Endodermal cell (in vitro differentiated cells): ENCODE data around the gene SMAD3. TPM values are rescaled to one million over a fixed set of nuclear protein-coding genes. Genes with fewer than 3 reads are reported as not detected.

Experiments used
- DNase-seq: peaks from one replicate; pipeline ENCODE4 v3.0.0-alpha.2; 2017
- H3K27ac ChIP-seq: 2 replicates; pipeline ENCODE4 v1.5.1; 2013; ENCODE audit warnings: mild to moderate bottlenecking, low read depth, low read length, moderate library complexity
- H3K27me3 ChIP-seq: 2 replicates; pipeline ENCODE4 v1.6.1; 2013; ENCODE audit warnings: mild to moderate bottlenecking, low read length, moderate library complexity; ENCODE audit not compliant: insufficient read depth, control insufficient read depth, poor library complexity, severe bottlenecking
- H3K36me3 ChIP-seq: 2 replicates; pipeline ENCODE4 v1.7.0; 2013; ENCODE audit warnings: mild to moderate bottlenecking, low read length, moderate library complexity; ENCODE audit not compliant: control insufficient read depth, insufficient read depth
- H3K4me1 ChIP-seq: one replicate; pipeline ENCODE4 v1.7.0; 2013; ENCODE audit warnings: low read length; ENCODE audit not compliant: control insufficient read depth, insufficient read depth
- H3K4me3 ChIP-seq: 2 replicates; pipeline ENCODE4 v1.5.1; 2013; ENCODE audit warnings: mild to moderate bottlenecking, low read length, moderate library complexity
- H3K9ac ChIP-seq: 2 replicates; pipeline ENCODE4 v1.6.1; 2013; ENCODE audit warnings: mild to moderate bottlenecking, low read length, moderate library complexity; ENCODE audit not compliant: poor library complexity, severe bottlenecking; ENCODE audit errors: extremely low read depth
- H3K9me3 ChIP-seq: 2 replicates; pipeline ENCODE4 v1.6.1; 2013; ENCODE audit warnings: mild to moderate bottlenecking, low read length, moderate library complexity; ENCODE audit not compliant: control insufficient read depth
- H3K27ac Mint-ChIP-seq: 2 replicates; pipeline ENCODE4 v1.8.0; 2020; ENCODE audit warnings: mixed read lengths
- H3K27me3 Mint-ChIP-seq: 2 replicates; pipeline ENCODE4 v1.8.0; 2021; ENCODE audit warnings: mild to moderate bottlenecking, mixed read lengths; ENCODE audit not compliant: insufficient read depth
- H3K36me3 Mint-ChIP-seq: 2 replicates; pipeline ENCODE4 v1.8.0; 2020; ENCODE audit warnings: low read depth, mixed read lengths
- H3K4me1 Mint-ChIP-seq: 2 replicates; pipeline ENCODE4 v1.8.0; 2020; ENCODE audit warnings: mixed read lengths
- H3K4me3 Mint-ChIP-seq: 2 replicates; pipeline ENCODE4 v1.8.0; 2020; ENCODE audit warnings: mild to moderate bottlenecking, moderate library complexity, mixed read lengths
- H3K9me3 Mint-ChIP-seq: 2 replicates; pipeline ENCODE4 v1.8.0; 2020; ENCODE audit warnings: mild to moderate bottlenecking, mixed read lengths
- WGBS, 2 experiments: methylation state at CpG; one replicate each; pipeline versions ENCODE4 v1.1.5 to v1.1.7; 2013; ENCODE audit warnings: missing lambda C conversion rate in 2 of 2, mixed read lengths in 1 of 2; ENCODE audit not compliant: insufficient coverage in 1 of 2, insufficient read length in 1 of 2; 5-methylcytosine and 5-hydroxymethylcytosine counted together
- total RNA-seq, 2 donors: library from RNA; stranded (reverse); fragmentation: NEBNext Ultra II Directional in 1 of 2; extraction: Animal tissue kit (Norgen Biotek cat#: 25700) in 1 of 2; gene quantifications; 2 replicates in 1 of 2; 3 replicates in 1 of 2; pipeline ENCODE4 v1.2.1, GENCODE V29; 2021
- TF ChIP-seq, protein P1 (sequence below): fragments of 200-600 bp; sonication (generic); conservative IDR thresholded peaks from 2 replicates; pipeline ENCODE4 v1.5.0; 2021; ENCODE audit warnings: antibody characterized with exemption, mild to moderate bottlenecking

Gene SMAD3
- total RNA-seq, 2 donors from 2014 or later, result 7.8 to 9.6 TPM

DNA sequence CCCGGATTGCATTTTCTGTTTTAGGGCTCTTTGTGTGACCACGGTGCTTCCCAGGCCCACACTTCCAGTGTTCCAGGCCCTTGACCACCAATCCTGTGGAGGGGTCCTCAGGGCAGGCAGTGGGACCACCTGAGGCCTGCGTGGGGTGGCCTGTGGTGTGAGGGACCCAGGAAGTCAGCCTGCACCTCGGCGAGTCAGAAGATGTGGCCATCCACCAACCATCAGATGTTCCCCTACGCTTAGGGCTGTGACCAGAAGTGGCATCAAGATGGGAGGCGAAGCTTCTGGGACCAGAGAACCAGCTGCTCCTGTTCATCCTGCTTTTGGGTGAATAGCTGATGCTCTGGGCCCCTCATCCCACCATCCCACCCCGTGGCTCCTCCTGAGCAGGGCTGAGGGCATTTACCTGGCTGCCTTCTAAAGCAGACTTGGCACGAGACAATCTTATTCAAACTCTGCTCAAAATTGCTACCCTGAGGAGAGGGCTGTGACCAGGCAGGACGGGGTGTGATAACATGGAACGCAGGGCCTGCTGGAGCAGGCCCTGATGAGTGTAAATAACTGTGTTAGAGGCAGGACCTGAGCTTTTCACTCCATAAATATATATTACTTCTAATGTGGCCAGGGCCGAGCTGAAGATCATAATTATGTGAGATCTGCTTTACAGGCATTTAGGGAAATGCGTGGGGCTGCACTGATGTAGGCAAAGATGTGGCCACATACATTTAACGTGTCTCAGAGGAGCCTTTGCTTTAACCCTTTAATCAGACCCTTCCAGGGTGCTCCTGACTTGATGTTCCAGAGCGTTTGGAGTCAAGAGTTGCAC, 28.8 kb downstream of the SMAD3 start:
- Mint-ChIP-seq H3K36me3 (no peaks in the 10 kb centered on the region), H3K4me3 (no peak overlapping the region), H3K9me3 (no peaks in the 10 kb centered on the region), H3K27ac (no peak overlapping the region), H3K4me1 (peaks cover 60% of the 10 kb centered on the region), H3K27me3 (peaks cover 9% of the 10 kb centered on the region)
- Histone ChIP-seq H3K4me3 (no peak overlapping the region), H3K36me3 (peaks cover 32% of the 10 kb centered on the region), H3K9ac (no peak overlapping the region), H3K27me3 (no peaks in the 10 kb centered on the region), H3K27ac (no peak overlapping the region), H3K4me1 (peaks cover 33% of the 10 kb centered on the region), H3K9me3 (no peaks in the 10 kb centered on the region)
- no peak for DNase-seq
- TF ChIP-seq, protein P1, sequence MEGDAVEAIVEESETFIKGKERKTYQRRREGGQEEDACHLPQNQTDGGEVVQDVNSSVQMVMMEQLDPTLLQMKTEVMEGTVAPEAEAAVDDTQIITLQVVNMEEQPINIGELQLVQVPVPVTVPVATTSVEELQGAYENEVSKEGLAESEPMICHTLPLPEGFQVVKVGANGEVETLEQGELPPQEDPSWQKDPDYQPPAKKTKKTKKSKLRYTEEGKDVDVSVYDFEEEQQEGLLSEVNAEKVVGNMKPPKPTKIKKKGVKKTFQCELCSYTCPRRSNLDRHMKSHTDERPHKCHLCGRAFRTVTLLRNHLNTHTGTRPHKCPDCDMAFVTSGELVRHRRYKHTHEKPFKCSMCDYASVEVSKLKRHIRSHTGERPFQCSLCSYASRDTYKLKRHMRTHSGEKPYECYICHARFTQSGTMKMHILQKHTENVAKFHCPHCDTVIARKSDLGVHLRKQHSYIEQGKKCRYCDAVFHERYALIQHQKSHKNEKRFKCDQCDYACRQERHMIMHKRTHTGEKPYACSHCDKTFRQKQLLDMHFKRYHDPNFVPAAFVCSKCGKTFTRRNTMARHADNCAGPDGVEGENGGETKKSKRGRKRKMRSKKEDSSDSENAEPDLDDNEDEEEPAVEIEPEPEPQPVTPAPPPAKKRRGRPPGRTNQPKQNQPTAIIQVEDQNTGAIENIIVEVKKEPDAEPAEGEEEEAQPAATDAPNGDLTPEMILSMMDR, result no peak
- WGBS, 2 experiments, result 86 to 96% methylated on average over 13 to 15 of the region's 15 CpGs

DNA sequence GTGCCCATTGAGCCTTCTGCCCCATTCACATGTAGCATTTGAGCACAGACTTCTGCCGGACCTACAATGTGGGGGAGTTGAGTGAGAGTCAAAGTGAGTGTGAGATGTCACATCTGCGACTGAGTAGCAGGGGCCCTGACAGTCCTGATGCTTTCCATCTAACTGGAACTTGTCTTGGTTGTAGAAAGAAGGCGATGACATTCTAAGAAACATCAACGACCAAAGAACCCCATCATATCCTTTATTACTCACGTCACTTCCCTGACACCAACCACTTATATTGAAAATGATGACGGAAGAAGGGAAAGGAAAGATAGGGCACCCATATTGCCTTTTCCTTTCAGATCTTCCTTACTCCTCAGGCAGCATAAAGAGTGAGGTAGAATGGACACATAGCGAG, 30.5 kb downstream of the SMAD3 start:
- no peak overlapping the region for H3K4me3 Mint-ChIP-seq
- 97 to 100% methylated on average over 1 to 6 of the region's 7 CpGs for WGBS, 2 experiments
- no peaks in the 10 kb centered on the region for H3K27me3 ChIP-seq
- no peak for DNase-seq
- no peak overlapping the region for H3K9ac ChIP-seq
- peaks cover 30% of the 10 kb centered on the region for H3K4me1 ChIP-seq
- no peak overlapping the region for H3K27ac ChIP-seq
- no peak overlapping the region for H3K4me3 ChIP-seq
- H3K9me3 ChIP-seq, result no peaks in the 10 kb centered on the region
- TF ChIP-seq, protein P1, result no peak
- no peaks in the 10 kb centered on the region for H3K9me3 Mint-ChIP-seq
- H3K4me1 Mint-ChIP-seq, result peaks cover 44% of the 10 kb centered on the region
- peaks cover 32% of the 10 kb centered on the region for H3K36me3 ChIP-seq
- H3K36me3 Mint-ChIP-seq, result no peaks in the 10 kb centered on the region
- H3K27me3 Mint-ChIP-seq, result peaks cover 4% of the 10 kb centered on the region
- H3K27ac Mint-ChIP-seq, result no peak overlapping the region

DNA sequence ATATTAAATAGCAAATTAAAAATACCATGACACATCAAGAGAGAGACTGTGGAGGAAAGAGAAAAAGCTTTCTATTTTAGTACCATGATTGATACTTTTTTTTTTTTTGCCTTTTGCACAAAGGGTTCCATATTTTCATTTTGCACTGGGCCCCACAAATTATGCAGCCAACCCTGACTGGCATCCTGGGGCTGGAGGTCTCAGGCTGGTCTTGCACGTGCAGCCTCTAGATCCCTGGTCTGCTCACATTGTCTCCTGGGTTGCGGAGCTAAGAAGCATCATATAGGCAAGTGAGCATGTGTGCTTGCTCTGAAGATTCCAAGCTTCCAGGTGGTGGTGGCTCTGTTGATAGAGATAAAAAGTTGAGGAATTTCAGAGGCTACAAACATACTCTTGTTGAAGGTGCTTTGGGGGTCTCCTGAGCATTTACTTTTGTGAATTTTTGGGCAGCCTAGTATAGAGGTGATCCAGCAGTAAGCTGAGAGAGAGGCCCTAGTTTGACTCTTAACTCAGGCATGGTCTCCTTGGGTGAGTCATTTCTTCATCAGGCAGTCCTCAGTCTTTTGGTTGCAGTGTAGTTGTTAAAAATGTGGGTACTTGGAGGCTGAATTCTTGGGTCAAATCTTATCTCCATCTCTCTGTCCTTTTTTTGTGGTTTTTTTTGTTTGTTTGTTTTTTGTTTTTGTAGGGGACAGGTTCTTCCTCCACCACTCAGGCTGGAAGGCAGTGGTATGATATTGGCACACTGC, 31.3 kb downstream of the SMAD3 start:
- Mint-ChIP-seq H3K4me3 (no peak overlapping the region), H3K4me1 (peaks cover 36% of the 10 kb centered on the region), H3K36me3 (no peaks in the 10 kb centered on the region), H3K27ac (no peak overlapping the region), H3K27me3 (peaks cover 4% of the 10 kb centered on the region), H3K9me3 (no peaks in the 10 kb centered on the region)
- Histone ChIP-seq H3K9ac (no peak overlapping the region), H3K4me1 (peaks cover 32% of the 10 kb centered on the region), H3K36me3 (peaks cover 32% of the 10 kb centered on the region), H3K4me3 (no peak overlapping the region), H3K9me3 (no peaks in the 10 kb centered on the region), H3K27me3 (no peaks in the 10 kb centered on the region), H3K27ac (no peak overlapping the region)
- WGBS, 2 experiments, result 86% methylated on average over 2 of the region's 2 CpGs; no CpG with 5 or more reads in 1 of the 2 experiments
- TF ChIP-seq, protein P1, result no peak
- no peak for DNase-seq
